Endodermal cell (in vitro differentiated cells): ENCODE measurements around the gene GALR1. TPM values are rescaled to one million over a fixed set of nuclear protein-coding genes. Genes with fewer than 3 reads are reported as not detected.

Source experiments
- DNase-seq: peaks from one replicate; pipeline ENCODE4 v3.0.0-alpha.2; 2017
- H3K27ac ChIP-seq: 2 replicates; pipeline ENCODE4 v1.5.1; 2013; ENCODE audit warnings: mild to moderate bottlenecking, low read depth, low read length, moderate library complexity
- H3K27me3 ChIP-seq: 2 replicates; pipeline ENCODE4 v1.6.1; 2013; ENCODE audit warnings: mild to moderate bottlenecking, low read length, moderate library complexity; ENCODE audit not compliant: insufficient read depth, control insufficient read depth, poor library complexity, severe bottlenecking
- H3K36me3 ChIP-seq: 2 replicates; pipeline ENCODE4 v1.7.0; 2013; ENCODE audit warnings: mild to moderate bottlenecking, low read length, moderate library complexity; ENCODE audit not compliant: control insufficient read depth, insufficient read depth
- H3K4me1 ChIP-seq: one replicate; pipeline ENCODE4 v1.7.0; 2013; ENCODE audit warnings: low read length; ENCODE audit not compliant: control insufficient read depth, insufficient read depth
- H3K4me3 ChIP-seq: 2 replicates; pipeline ENCODE4 v1.5.1; 2013; ENCODE audit warnings: mild to moderate bottlenecking, low read length, moderate library complexity
- H3K9ac ChIP-seq: 2 replicates; pipeline ENCODE4 v1.6.1; 2013; ENCODE audit warnings: mild to moderate bottlenecking, low read length, moderate library complexity; ENCODE audit not compliant: poor library complexity, severe bottlenecking; ENCODE audit errors: extremely low read depth
- H3K9me3 ChIP-seq: 2 replicates; pipeline ENCODE4 v1.6.1; 2013; ENCODE audit warnings: mild to moderate bottlenecking, low read length, moderate library complexity; ENCODE audit not compliant: control insufficient read depth
- H3K27ac Mint-ChIP-seq: 2 replicates; pipeline ENCODE4 v1.8.0; 2020; ENCODE audit warnings: mixed read lengths
- H3K27me3 Mint-ChIP-seq: 2 replicates; pipeline ENCODE4 v1.8.0; 2021; ENCODE audit warnings: mild to moderate bottlenecking, mixed read lengths; ENCODE audit not compliant: insufficient read depth
- H3K36me3 Mint-ChIP-seq: 2 replicates; pipeline ENCODE4 v1.8.0; 2020; ENCODE audit warnings: low read depth, mixed read lengths
- H3K4me1 Mint-ChIP-seq: 2 replicates; pipeline ENCODE4 v1.8.0; 2020; ENCODE audit warnings: mixed read lengths
- H3K4me3 Mint-ChIP-seq: 2 replicates; pipeline ENCODE4 v1.8.0; 2020; ENCODE audit warnings: mild to moderate bottlenecking, moderate library complexity, mixed read lengths
- H3K9me3 Mint-ChIP-seq: 2 replicates; pipeline ENCODE4 v1.8.0; 2020; ENCODE audit warnings: mild to moderate bottlenecking, mixed read lengths
- WGBS, 2 experiments: methylation state at CpG; one replicate each; pipeline versions ENCODE4 v1.1.5 to v1.1.7; 2013; ENCODE audit warnings: missing lambda C conversion rate in 2 of 2, mixed read lengths in 1 of 2; ENCODE audit not compliant: insufficient coverage in 1 of 2, insufficient read length in 1 of 2; 5-methylcytosine and 5-hydroxymethylcytosine counted together
- total RNA-seq, 2 donors: library from RNA; stranded (reverse); fragmentation: NEBNext Ultra II Directional in 1 of 2; extraction: Animal tissue kit (Norgen Biotek cat#: 25700) in 1 of 2; gene quantifications; 2 replicates in 1 of 2; 3 replicates in 1 of 2; pipeline ENCODE4 v1.2.1, GENCODE V29; 2021
- TF ChIP-seq, protein P1 (sequence below): fragments of 200-600 bp; sonication (generic); conservative IDR thresholded peaks from 2 replicates; pipeline ENCODE4 v1.5.0; 2021; ENCODE audit warnings: antibody characterized with exemption, mild to moderate bottlenecking

GALR1 gene
- total RNA-seq, 2 donors from 2014 or later = 0.04 TPM; not detected in 1

DNA sequence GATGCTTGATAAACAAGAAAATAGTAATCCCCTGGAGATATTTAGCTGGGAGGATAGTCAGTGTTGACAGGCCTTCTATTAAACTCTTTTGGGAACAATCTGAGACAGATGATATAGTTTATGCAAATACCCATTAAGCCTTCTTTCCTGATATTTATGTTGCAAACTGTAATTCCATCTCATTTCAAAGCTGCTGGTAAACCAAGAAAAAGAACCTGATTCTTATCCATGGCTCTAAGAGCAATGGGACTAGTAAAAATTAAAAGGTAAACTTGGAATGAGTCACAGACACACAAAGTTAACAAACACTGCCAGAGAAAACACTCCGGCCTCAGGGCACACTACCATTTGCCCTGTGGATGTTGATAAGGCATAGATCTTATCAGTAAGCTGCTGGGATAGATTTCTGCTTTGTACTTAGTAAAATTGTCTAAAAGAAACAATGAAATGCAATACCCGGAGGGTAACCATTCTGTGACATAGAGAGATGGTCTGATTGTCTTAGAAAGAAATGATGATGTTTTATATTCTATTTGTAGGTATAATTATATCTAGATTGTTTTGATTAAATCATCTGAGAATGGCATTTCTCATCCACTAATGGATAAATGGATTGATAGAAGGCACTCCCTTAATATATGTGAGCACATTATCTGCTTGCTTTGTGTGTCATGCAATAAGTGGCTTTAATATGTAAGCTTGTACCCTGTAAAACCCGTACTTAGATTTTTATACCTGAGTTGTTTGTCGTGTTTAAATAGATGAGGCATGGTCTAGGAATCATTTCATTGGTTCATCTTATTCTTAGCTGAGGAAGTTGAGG lies 13.2 kb downstream of the GALR1 start:
- Mint-ChIP-seq H3K36me3 (no peaks in the 10 kb centered on the region), H3K27ac (no peak overlapping the region)
- H3K36me3 ChIP-seq = no peaks in the 10 kb centered on the region

DNA sequence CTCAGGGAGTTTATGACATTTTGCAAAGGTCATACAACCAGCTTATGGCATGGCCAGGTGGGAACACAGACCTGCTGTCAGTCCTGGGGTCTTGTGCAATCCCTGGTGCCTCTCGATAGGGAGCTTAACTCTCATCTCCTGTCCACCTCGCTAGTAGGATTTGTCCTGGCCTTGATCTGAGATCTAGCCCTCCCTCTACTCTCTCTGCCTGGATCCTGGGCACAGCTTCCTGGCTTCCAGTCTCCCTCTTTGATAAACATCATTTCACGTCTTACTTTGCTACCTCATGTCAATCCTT lies 13.8 kb downstream of the GALR1 start:
- no peak for DNase-seq
- 94% methylated on average over 2 to 3 of the region's 3 CpGs for WGBS, 2 experiments
- Histone ChIP-seq H3K9ac (no peak overlapping the region), H3K27ac (no peak overlapping the region), H3K36me3 (no peaks in the 10 kb centered on the region), H3K4me1 (no peaks in the 10 kb centered on the region), H3K9me3 (no peaks in the 10 kb centered on the region), H3K27me3 (no peaks in the 10 kb centered on the region), H3K4me3 (no peak overlapping the region)
- TF ChIP-seq, protein P1, sequence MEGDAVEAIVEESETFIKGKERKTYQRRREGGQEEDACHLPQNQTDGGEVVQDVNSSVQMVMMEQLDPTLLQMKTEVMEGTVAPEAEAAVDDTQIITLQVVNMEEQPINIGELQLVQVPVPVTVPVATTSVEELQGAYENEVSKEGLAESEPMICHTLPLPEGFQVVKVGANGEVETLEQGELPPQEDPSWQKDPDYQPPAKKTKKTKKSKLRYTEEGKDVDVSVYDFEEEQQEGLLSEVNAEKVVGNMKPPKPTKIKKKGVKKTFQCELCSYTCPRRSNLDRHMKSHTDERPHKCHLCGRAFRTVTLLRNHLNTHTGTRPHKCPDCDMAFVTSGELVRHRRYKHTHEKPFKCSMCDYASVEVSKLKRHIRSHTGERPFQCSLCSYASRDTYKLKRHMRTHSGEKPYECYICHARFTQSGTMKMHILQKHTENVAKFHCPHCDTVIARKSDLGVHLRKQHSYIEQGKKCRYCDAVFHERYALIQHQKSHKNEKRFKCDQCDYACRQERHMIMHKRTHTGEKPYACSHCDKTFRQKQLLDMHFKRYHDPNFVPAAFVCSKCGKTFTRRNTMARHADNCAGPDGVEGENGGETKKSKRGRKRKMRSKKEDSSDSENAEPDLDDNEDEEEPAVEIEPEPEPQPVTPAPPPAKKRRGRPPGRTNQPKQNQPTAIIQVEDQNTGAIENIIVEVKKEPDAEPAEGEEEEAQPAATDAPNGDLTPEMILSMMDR = no peak
- Mint-ChIP-seq H3K4me1 (no peaks in the 10 kb centered on the region), H3K36me3 (no peaks in the 10 kb centered on the region), H3K4me3 (no peak overlapping the region), H3K27me3 (no peaks in the 10 kb centered on the region), H3K9me3 (peaks cover 9% of the 10 kb centered on the region), H3K27ac (no peak overlapping the region)

More for the DNA sequence above, 13.2 kb downstream of the GALR1 start:
- H3K4me1 Mint-ChIP-seq = no peaks in the 10 kb centered on the region
- H3K4me1 ChIP-seq = no peaks in the 10 kb centered on the region
- H3K9me3 ChIP-seq = no peaks in the 10 kb centered on the region
- H3K27ac ChIP-seq = no peak overlapping the region
- no peak overlapping the region for H3K4me3 ChIP-seq
- H3K9me3 Mint-ChIP-seq = peaks cover 11% of the 10 kb centered on the region
- 92 to 93% methylated on average over 3 to 4 of the region's 4 CpGs for WGBS, 2 experiments
- H3K27me3 Mint-ChIP-seq = no peaks in the 10 kb centered on the region
- H3K4me3 Mint-ChIP-seq = no peak overlapping the region
- no peak for DNase-seq
- TF ChIP-seq, protein P1 = no peak
- H3K9ac ChIP-seq = no peak overlapping the region
- H3K27me3 ChIP-seq = no peaks in the 10 kb centered on the region

DNA sequence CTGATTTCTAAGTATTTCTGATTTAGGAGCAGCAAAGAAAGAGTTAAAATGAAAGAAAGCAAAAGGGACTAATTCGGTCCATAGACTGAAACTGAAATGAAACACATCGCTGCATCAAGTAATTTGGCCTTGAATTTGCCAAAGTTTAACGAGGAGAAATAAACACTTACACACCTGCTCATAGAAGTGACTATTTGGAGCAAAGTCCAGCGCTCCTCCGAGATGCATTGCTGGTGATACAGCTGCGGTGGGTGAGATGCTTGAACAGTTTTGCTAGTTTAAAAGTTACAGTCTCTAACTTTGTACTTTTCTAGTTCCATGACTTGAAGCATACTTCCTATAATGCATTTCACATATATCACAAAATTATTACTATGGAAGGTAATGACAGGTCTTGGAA lies 18.3 kb downstream of the GALR1 start:
- H3K4me3 ChIP-seq = no peak overlapping the region
- Mint-ChIP-seq H3K27ac (no peak overlapping the region), H3K4me3 (no peak overlapping the region), H3K4me1 (peaks cover 2% of the 10 kb centered on the region), H3K27me3 (no peaks in the 10 kb centered on the region), H3K36me3 (no peaks in the 10 kb centered on the region), H3K9me3 (peaks cover 9% of the 10 kb centered on the region)
- no peaks in the 10 kb centered on the region for H3K4me1 ChIP-seq
- TF ChIP-seq, protein P1 = no peak
- no peak overlapping the region for H3K9ac ChIP-seq
- no peak for DNase-seq
- no peak overlapping the region for H3K27ac ChIP-seq
- H3K9me3 ChIP-seq = no peaks in the 10 kb centered on the region
- H3K27me3 ChIP-seq = no peaks in the 10 kb centered on the region
- WGBS, 2 experiments = 94 to 96% methylated on average over 4 to 6 of the region's 6 CpGs
- no peaks in the 10 kb centered on the region for H3K36me3 ChIP-seq
